ENCODE measurements around the gene SPDYE1.

- TF ChIP-seq ZNF121 (CRISPR knock-in tag; IDR thresholded peaks at IDR 0.05) (no peak), ETS1 (CRISPR knock-in tag; IDR thresholded peaks at IDR 0.05) (no peak), CTCF (CRISPR knock-in tag; IDR thresholded peaks at IDR 0.05) (no peak), KLF16 (CRISPR knock-in tag; IDR thresholded peaks at IDR 0.05) (no peak), SMAD1 (CRISPR knock-in tag; IDR thresholded peaks at IDR 0.05; ENCODE audit: borderline replicate concordance, low read depth) (no peak), DNMT3B (CRISPR knock-in tag; conservative IDR thresholded peaks at IDR 0.05) (no peak), SALL1 (CRISPR knock-in tag; IDR thresholded peaks at IDR 0.05) (no peak), MAZ (IDR thresholded peaks at IDR 0.05; ENCODE audit: borderline replicate concordance, low read depth, low read length) (no peak), MAZ (CRISPR knock-in tag; IDR thresholded peaks at IDR 0.05; ENCODE audit: low read depth) (no peak), JUNB (CRISPR knock-in tag; IDR thresholded peaks at IDR 0.05; ENCODE audit: borderline replicate concordance) (no peak), THRA (CRISPR knock-in tag; IDR thresholded peaks at IDR 0.05; ENCODE audit: borderline replicate concordance) (no peak), ATF4 (CRISPR knock-in tag; IDR thresholded peaks at IDR 0.05) (no peak), TCF12 (IDR thresholded peaks at IDR 0.05) (no peak), TCF12 (CRISPR knock-in tag; IDR thresholded peaks at IDR 0.05) (no peak), TEAD2 (CRISPR knock-in tag; IDR thresholded peaks at IDR 0.05) (no peak), ZBTB25 (CRISPR knock-in tag; IDR thresholded peaks at IDR 0.05) (no peak)
Measured at GRCh38 chr7:44046321-44047061, 48.8 kb downstream of the SPDYE1 start.
